Erythroblast (primary cell): ENCODE data around the gene LAMTOR1.

ENCODE experiments used
- GATA1 ChIP-seq: IDR thresholded peaks from 2 replicates; pipeline ENCODE4 v1.6.1; 2011; ENCODE audit warnings: low read depth, mild to moderate bottlenecking, control low read depth, low read length, moderate library complexity
- POLR2A ChIP-seq: IDR thresholded peaks from 2 replicates; pipeline ENCODE4 v1.6.1; 2011; ENCODE audit warnings: mild to moderate bottlenecking, low read length

DNA sequence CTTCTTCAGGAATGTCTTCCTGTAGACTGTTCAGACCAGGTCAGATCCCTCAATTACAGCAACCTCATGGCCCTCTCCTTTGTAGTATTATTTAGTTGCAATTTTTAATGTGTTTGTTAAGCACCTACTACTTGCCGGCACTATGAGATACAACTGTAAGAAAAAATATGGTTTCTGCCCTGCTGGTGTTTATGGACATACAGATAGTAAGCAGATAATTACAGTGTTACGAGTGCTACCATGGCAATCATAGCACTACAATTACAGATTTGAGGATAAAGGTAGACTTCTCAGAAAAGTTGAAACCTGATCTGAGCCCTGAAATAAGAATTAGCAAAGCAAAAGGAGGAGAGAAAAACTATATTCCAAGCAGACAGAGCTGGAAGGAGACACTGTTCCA, 19.7 kb downstream of the LAMTOR1 start:
- TF ChIP-seq POLR2A (no peak), GATA1 (no peak)
